ENCODE measurements around the gene CLCA4. TPM values are rescaled to one million over a fixed set of nuclear protein-coding genes. Genes with fewer than 3 reads are reported as not detected.

Gene CLCA4
- total and polyA plus RNA-seq, 9 donors, result 0.12 to 0.23 (median 0.22) TPM; not detected in 6

DNA sequence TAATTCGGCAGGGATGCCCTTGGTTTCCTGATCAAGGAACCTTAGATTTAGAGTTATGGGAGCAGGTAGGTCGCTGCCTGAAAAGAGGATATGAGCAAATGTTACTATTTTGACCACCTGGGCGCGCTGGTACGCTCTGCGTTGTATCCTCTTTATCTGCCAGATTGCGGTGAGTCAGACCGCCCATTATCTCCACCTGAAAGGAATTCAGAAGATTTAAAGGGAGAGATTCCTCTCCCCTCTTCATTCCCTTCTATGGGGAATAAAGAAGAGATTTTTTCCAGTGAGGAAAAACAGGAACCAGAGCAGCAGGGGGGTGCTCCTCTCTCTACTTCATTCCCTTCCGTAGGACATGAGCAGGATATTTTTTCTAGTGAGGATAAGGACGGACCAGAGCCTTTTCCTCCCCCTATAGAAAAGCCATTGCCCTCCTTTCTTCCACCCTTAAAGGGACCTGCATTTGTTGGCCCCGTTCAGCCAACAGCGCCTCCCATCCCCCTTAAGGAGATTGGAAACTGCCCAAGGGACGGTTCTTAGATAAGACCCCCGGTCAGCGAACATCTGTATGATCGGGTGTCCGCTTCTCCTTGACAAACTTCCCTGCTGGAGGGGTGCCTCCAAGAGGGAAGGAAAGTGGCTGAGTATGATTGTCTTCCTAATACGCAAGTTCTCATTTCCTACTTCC, 44.0 kb upstream of the CLCA4 start:
- TF ChIP-seq EP300 (IDR thresholded peaks at IDR 0.05), result no peak
- no peak for TF ChIP-seq POLR2A (IDR thresholded peaks at IDR 0.05)
- TF ChIP-seq, protein P1, sequence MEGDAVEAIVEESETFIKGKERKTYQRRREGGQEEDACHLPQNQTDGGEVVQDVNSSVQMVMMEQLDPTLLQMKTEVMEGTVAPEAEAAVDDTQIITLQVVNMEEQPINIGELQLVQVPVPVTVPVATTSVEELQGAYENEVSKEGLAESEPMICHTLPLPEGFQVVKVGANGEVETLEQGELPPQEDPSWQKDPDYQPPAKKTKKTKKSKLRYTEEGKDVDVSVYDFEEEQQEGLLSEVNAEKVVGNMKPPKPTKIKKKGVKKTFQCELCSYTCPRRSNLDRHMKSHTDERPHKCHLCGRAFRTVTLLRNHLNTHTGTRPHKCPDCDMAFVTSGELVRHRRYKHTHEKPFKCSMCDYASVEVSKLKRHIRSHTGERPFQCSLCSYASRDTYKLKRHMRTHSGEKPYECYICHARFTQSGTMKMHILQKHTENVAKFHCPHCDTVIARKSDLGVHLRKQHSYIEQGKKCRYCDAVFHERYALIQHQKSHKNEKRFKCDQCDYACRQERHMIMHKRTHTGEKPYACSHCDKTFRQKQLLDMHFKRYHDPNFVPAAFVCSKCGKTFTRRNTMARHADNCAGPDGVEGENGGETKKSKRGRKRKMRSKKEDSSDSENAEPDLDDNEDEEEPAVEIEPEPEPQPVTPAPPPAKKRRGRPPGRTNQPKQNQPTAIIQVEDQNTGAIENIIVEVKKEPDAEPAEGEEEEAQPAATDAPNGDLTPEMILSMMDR (IDR thresholded peaks at IDR 0.05), result no peak
- WGBS, 3 donors, result 21 to 28% (median 26%) methylated on average over 18 of the region's 18 CpGs
- peak; percentile 21 to 48 (median 26) for DNase-seq
- Histone ChIP-seq H3K27ac (peak overlapping the region; percentile 58 to 73), H3K36me3 (no peaks in the 10 kb centered on the region), H3K4me1 (ENCODE audit: insufficient read depth) (no peaks in the 10 kb centered on the region), H3K4me3 (no peak overlapping the region), H3K27me3 (no peaks in the 10 kb centered on the region), H3K9me3 (no peaks in the 10 kb centered on the region)
- intact Hi-C loops (cut with DNase I), result no loop called here

DNA sequence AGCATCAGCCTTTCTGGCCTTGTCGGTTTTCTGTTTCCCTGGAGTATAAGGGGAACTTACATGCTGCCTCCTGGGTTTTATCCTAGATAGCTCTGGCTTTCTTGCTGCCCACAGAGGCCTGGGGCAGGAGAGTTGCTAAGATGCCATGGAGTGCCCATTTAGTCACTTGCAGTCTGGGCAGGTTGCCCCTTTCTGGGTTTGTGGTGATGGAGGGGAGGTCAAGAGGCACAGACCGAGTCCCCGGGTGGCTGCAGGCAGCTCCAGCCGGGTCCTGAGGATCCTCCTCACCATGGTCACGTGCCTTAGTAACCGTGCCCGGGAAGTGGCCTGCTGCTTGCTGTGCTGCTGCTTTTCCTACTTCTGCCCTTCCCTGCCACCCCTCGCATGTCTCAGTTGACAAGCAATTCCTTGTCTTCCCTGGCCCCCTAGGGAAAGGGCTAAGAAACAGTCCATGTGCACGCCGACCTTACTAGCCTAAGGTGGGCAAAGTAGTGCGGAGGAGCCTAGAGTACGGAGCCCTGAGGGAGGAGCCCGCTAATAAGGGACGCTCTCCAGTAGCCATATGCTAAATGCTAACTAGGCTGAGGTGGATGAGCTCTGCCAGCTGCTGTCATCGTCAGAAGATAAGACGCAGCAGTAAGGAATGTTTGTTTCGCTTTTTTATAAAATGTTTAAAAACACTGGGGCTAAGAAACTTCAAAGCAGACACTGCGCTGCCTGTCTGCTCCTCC, 43.3 kb upstream of the CLCA4 start:
- intact Hi-C loops (cut with DNase I), result no loop called here

DNA sequence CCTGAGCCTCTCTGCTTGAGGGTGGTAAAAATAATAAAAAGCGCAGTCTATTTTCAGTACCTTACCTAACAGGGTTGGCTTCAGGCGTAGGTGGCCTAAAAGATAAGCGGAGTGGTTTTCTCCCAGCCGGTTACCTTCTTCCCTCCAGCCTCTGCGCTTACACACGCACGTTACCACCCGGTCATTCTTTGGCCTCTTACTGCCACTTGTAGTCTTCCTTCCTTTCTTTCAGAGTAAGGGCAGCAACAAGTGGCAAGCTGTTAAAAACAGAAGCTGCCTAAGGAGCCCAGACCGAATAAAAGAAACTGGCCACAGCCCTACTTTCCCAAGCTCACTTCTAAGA, 42.8 kb upstream of the CLCA4 start:
- H3K9me3 ChIP-seq, result no peaks in the 10 kb centered on the region
- no peaks in the 10 kb centered on the region for H3K4me1 ChIP-seq (ENCODE audit: insufficient read depth)
- intact Hi-C loops (cut with DNase I), result no loop called here
- 6 to 10% (median 7%) methylated on average over 9 of the region's 9 CpGs for WGBS, 3 donors
- peak in 3 of 5 donors; percentile 15 to 34 (median 20) for DNase-seq
- TF ChIP-seq POLR2A (IDR thresholded peaks at IDR 0.05), result no peak
- TF ChIP-seq, protein P1 (IDR thresholded peaks at IDR 0.05), result no peak
- TF ChIP-seq EP300 (IDR thresholded peaks at IDR 0.05), result no peak
- peak overlapping the region; percentile 24 for H3K4me3 ChIP-seq
- H3K27me3 ChIP-seq, result no peaks in the 10 kb centered on the region
- no peaks in the 10 kb centered on the region for H3K36me3 ChIP-seq
- peak overlapping the region; percentile 58 to 73 for H3K27ac ChIP-seq

More for the DNA sequence above, 43.3 kb upstream of the CLCA4 start:
- 3 to 5% (median 5%) methylated on average over 18 of the region's 18 CpGs for WGBS, 3 donors
- no peaks in the 10 kb centered on the region for H3K27me3 ChIP-seq
- H3K9me3 ChIP-seq, result no peaks in the 10 kb centered on the region
- peak; percentile 58 to 73 (median 63) for DNase-seq
- peak overlapping the region; percentile 58 to 73 for H3K27ac ChIP-seq
- TF ChIP-seq POLR2A (IDR thresholded peaks at IDR 0.05), result no peak
- TF ChIP-seq EP300 (IDR thresholded peaks at IDR 0.05), result no peak
- TF ChIP-seq, protein P1 (IDR thresholded peaks at IDR 0.05), result no peak
- H3K4me1 ChIP-seq (ENCODE audit: insufficient read depth), result no peaks in the 10 kb centered on the region
- H3K36me3 ChIP-seq, result no peaks in the 10 kb centered on the region
- H3K4me3 ChIP-seq, result peak overlapping the region; percentile 24

DNA sequence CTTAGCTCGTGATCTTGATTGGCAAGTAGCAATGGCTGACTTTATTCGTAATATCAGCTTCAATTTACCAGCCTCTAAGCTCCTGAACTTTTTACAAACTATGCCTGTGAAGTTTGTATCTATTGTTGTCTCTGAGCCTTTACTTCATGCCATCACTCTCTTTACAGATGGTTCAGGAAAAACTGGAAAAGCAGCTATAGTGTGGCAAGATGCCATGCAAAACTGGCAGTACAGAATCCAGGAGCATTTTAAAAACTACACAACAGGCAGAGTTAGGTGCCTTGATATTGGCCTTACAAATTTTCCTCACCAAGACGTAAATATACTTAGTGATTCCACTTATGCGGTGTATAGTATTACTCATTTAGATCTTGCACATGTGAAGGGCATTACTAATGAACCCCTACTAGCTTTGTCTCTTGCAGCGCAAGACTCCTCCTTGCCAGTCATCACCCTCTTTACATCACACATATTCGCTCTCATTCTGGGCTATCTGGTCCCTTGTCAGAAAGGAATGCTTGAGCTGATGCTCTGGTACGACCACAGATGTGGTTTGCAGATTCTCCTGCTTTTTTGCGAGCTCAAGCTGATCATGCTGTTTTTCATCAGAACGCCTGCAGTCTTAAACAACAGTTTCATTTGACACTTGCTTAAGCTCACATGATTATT, 41.8 kb upstream of the CLCA4 start:
- Histone ChIP-seq H3K9me3 (no peaks in the 10 kb centered on the region), H3K27me3 (no peaks in the 10 kb centered on the region), H3K4me3 (no peak overlapping the region), H3K36me3 (no peaks in the 10 kb centered on the region), H3K27ac (no peak overlapping the region), H3K4me1 (ENCODE audit: insufficient read depth) (no peaks in the 10 kb centered on the region)
- no peak for DNase-seq
- intact Hi-C loops (cut with DNase I), result no loop called here
- TF ChIP-seq, protein P1 (IDR thresholded peaks at IDR 0.05), result no peak
- 88 to 92% (median 89%) methylated on average over 9 of the region's 9 CpGs for WGBS, 3 donors

Measured in ovary (tissue), 9 donors.